Testis (tissue), 2 donors: ENCODE data around the gene DYNC1LI1.

Source experiments
- POLR2A ChIP-seq: fragments of 450-650 bp; IDR thresholded peaks from one replicate; pipeline ENCODE4 v1.6.1; 2017; ENCODE audit warnings: antibody characterized with exemption, mild to moderate bottlenecking, moderate library complexity
- TF ChIP-seq, protein P1 (sequence below), 3 experiments: fragments of 450-650 bp in 2 of 3; fragments of 200-600 bp in 1 of 3; sonication (generic) in 1 of 3; IDR thresholded peaks; one replicate each; pipeline ENCODE4 v1.5.1; 2016 to 2019; ENCODE audit warnings: antibody characterized with exemption in 3 of 3, mild to moderate bottlenecking in 2 of 3, moderate library complexity in 1 of 3

DNA sequence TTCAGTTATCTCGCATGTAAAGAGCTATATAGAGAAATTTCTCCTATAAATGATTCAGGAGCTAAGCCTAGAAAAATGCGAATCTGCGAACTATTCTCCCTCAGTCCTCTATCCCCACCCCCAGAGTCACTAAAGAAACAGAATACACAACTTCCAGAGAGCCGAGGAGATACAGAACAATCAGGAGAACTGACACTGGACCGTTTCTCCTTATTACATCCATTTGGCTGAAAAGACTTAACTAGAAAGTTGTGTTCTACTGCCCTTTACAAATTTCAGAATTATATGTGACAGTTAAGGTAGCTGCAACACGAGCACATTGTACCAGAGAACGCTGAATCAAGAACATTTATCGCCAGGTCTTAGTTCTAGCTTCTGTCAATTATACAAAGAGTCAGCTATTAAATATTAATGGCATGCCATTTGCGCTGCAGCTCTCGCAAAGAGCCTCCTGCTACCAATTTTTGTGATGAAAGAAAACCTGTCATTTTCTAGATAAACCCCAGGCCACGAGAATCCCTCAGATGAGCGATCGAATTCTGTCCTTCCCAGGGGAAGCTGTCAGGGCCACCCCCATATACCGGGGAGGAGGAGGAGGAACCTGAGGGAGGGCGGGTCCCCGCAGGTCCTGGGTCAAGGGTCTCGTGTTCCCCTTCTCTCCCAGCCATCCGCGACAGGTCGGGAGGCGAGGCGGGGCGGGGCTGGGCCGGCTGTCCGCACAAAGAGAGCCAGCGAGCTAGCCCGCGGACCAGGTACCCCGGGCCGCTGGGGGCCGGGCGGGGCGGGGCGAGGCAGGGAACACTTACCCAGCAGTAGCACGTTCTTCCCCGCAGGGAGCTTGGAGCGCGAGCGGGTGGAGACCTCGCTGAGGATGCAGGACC lies 878 bp downstream of the DYNC1LI1 start:
- TF ChIP-seq, protein P1, sequence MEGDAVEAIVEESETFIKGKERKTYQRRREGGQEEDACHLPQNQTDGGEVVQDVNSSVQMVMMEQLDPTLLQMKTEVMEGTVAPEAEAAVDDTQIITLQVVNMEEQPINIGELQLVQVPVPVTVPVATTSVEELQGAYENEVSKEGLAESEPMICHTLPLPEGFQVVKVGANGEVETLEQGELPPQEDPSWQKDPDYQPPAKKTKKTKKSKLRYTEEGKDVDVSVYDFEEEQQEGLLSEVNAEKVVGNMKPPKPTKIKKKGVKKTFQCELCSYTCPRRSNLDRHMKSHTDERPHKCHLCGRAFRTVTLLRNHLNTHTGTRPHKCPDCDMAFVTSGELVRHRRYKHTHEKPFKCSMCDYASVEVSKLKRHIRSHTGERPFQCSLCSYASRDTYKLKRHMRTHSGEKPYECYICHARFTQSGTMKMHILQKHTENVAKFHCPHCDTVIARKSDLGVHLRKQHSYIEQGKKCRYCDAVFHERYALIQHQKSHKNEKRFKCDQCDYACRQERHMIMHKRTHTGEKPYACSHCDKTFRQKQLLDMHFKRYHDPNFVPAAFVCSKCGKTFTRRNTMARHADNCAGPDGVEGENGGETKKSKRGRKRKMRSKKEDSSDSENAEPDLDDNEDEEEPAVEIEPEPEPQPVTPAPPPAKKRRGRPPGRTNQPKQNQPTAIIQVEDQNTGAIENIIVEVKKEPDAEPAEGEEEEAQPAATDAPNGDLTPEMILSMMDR (IDR thresholded peaks at IDR 0.05) = no peak
- TF ChIP-seq POLR2A = no peak
